Measurements from ENCODE around the gene CNTLN.
"Not testable (repeated sequence)": the region's sequence is repeated elsewhere in the genome, so short reads cannot be mapped to it uniquely, and the experiment has no call there.

The CNTLN gene

GRCh38 chr9:17433526-17433925 lies 298.7 kb downstream of the CNTLN start:
- DNase-seq = no peak

- no peak for DNase-seq
These were observed 302.0 kb downstream of the CNTLN start for GRCh38 chr9:17436854-17437253.

GRCh38 chr9:17437813-17438212 lies 303.0 kb downstream of the CNTLN start:
- no peak for DNase-seq

- not testable (repeated sequence) for DNase-seq
These were observed 310.3 kb downstream of the CNTLN start for GRCh38 chr9:17445126-17445525.

GRCh38 chr9:17453751-17454150 lies 318.9 kb downstream of the CNTLN start:
- no peak for DNase-seq

- DNase-seq = peak; percentile 19
These were observed 328.1 kb downstream of the CNTLN start for GRCh38 chr9:17462869-17463464.

- DNase-seq = no peak
These were observed 335.4 kb downstream of the CNTLN start for GRCh38 chr9:17470036-17470813.

- DNase-seq = no peak
These were observed 337.3 kb downstream of the CNTLN start for GRCh38 chr9:17472126-17472525.

GRCh38 chr9:17476401-17476800 lies 341.6 kb downstream of the CNTLN start:
- DNase-seq = no peak

GRCh38 chr9:17477816-17478215 lies 343.0 kb downstream of the CNTLN start:
- DNase-seq = no peak

GRCh38 chr9:17480966-17481365 lies 346.1 kb downstream of the CNTLN start:
- DNase-seq = no peak

- DNase-seq = no peak
These were observed 346.7 kb downstream of the CNTLN start for GRCh38 chr9:17481565-17481964.

- DNase-seq = no peak
These were observed 350.1 kb downstream of the CNTLN start for GRCh38 chr9:17484906-17485305.

GRCh38 chr9:17486396-17486795 lies 351.6 kb downstream of the CNTLN start:
- no peak for DNase-seq

GRCh38 chr9:17487467-17487866 lies 352.6 kb downstream of the CNTLN start:
- DNase-seq = no peak

GRCh38 chr9:17488662-17489061 lies 353.8 kb downstream of the CNTLN start:
- no peak for DNase-seq

- DNase-seq = no peak
These were observed 355.3 kb downstream of the CNTLN start for GRCh38 chr9:17490110-17490509.

- no peak for DNase-seq
These were observed 356.9 kb downstream of the CNTLN start for GRCh38 chr9:17491780-17492179.

GRCh38 chr9:17503196-17503595 lies 368.4 kb downstream of the CNTLN start:
- no peak for DNase-seq

- no peak for DNase-seq
These were observed 374.3 kb downstream of the CNTLN start for GRCh38 chr9:17509151-17509550.

- DNase-seq = no peak
These were observed 374.9 kb downstream of the CNTLN start for GRCh38 chr9:17509701-17510100.

- no peak for DNase-seq
These were observed 384.9 kb downstream of the CNTLN start for GRCh38 chr9:17519761-17520160.

GRCh38 chr9:17520268-17521064 lies 385.6 kb downstream of the CNTLN start:
- DNase-seq = no peak
